ENCODE results near the gene HMCN1.
"Not testable (repeated sequence)": the region's sequence is repeated elsewhere in the genome, so short reads cannot be mapped to it uniquely, and the experiment has no call there.

The HMCN1 gene

GRCh38 chr1:186102547-186103148 is 368.5 kb downstream of the HMCN1 start:
- DNase-seq: no peak

- DNase-seq: no peak
Measured at GRCh38 chr1:186104459-186104858, 370.3 kb downstream of the HMCN1 start.

- no peak for DNase-seq
Measured at GRCh38 chr1:186112280-186112679, 378.1 kb downstream of the HMCN1 start.

GRCh38 chr1:186113461-186113860 is 379.3 kb downstream of the HMCN1 start:
- no peak for DNase-seq

DNA sequence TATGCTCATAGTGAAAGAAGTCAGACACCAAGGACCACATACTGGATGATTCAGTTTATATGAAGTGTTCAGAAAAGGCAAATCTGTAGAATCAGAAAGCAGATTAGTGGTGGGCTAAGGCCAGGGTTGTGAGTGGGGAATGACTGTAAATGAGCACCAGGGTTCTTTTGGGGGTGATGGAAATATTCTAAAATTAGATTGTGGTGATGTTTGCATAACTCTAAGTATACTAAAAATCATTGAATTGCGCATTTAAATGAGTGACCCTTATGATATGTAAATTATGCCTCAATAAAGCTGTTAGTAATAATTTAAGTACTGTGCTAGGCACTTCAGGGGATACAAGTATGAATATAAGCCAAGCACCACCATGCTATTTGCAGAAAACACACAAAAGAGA is 384.5 kb downstream of the HMCN1 start:
- DNase-seq: no peak

- no peak for DNase-seq
Measured at GRCh38 chr1:186122837-186123236, 388.6 kb downstream of the HMCN1 start.

- DNase-seq: no peak
Measured at GRCh38 chr1:186125035-186125434, 390.8 kb downstream of the HMCN1 start.

DNA sequence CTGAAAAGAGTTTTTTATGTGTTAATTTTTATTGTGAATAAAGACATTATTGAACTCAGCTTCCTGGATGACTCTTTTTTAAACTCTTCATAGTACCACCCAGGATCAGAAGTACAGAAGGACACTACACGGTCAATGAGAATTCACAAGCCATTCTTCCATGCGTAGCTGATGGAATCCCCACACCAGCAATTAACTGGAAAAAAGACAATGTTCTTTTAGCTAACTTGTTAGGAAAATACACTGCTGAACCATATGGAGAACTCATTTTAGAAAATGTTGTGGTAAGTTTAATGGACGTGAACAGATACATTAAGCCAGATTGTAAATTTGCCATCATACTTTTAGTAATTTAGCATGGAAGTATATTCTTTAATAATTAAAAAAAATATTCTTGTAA is 391.3 kb downstream of the HMCN1 start:
- DNase-seq: no peak

- DNase-seq: no peak
Measured at GRCh38 chr1:186129758-186130157, 395.6 kb downstream of the HMCN1 start.

GRCh38 chr1:186139115-186139514 is 404.9 kb downstream of the HMCN1 start:
- DNase-seq: no peak

GRCh38 chr1:186139701-186140100 is 405.5 kb downstream of the HMCN1 start:
- DNase-seq: no peak

- no peak for DNase-seq
Measured at GRCh38 chr1:186142159-186142558, 408.0 kb downstream of the HMCN1 start.

DNA sequence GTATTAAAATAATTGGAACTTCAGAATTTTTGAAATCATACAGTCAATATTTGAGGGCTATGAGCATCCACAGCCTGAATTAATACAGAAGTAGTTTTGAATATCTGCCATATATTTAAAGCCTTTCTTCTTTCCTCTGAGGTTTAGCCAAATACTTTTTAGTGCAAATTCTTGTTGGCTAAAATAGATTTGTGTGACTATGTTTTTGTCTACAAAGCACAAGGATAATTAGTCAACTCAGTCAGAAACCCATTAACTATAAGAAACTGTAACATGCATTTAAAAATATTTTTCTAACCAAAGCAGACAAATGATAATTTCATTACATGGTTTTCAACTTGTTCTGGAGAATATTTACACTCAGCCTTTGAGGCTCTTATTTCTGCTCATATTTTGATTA is 408.7 kb downstream of the HMCN1 start:
- DNase-seq: no peak

DNA sequence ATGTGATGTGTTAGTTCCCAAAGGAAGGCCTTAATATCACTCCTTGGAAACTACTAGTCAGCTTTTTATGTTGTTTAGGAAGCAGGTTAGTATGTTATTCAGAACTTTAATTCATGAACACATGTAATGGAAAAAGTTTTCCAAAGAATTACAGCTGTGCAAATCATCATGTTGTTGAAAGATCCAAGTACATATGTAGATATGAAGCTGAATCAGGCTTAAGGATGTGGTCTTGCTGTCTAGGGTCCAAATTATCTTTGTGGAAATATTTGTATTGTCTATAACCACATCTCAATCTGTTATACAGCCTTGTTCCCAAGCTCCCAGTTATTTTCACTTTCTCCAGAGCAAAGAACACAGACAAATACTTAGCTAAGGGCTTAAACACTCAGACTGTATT is 409.3 kb downstream of the HMCN1 start:
- DNase-seq: no peak

DNA sequence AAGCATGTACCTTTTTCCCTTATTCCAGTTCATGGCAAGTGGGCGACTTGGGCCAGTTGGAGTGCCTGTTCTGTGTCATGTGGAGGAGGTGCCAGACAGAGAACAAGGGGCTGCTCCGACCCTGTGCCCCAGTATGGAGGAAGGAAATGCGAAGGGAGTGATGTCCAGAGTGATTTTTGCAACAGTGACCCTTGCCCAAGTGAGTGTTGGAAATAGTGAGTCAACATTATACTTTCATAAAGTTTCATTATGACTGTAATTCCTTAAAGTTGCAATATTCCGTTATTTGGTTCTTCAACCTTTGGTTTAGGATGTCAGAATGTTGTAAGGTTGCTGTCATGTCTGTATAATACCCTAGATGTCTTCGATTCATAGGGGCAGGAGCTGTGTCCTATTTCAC is 410.3 kb downstream of the HMCN1 start:
- no peak for DNase-seq

- no peak for DNase-seq
Measured at GRCh38 chr1:186146974-186147373, 412.8 kb downstream of the HMCN1 start.

GRCh38 chr1:186149591-186149990 is 415.4 kb downstream of the HMCN1 start:
- DNase-seq: no peak

DNA sequence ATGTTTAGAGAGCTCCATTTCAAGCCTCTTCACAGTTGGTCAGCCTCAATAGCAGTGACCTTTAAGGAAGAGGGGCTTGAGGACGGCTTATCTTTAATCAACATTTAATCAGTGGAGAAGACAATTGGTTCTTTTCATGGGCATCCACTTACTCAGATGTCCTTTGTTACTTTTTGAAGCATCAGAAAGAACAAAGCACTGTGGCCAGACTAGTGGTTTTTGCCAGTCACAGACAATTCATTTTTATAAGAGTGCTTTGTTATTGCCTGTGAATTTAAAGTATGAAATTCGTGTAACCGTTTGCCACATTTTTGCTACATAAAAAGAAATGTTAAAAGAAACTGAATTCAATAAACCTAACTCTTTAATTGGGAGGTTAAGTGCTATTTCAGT is 418.0 kb downstream of the HMCN1 start:
- no peak for DNase-seq

- no peak for DNase-seq
Measured at GRCh38 chr1:186152620-186153239, 418.5 kb downstream of the HMCN1 start.

DNA sequence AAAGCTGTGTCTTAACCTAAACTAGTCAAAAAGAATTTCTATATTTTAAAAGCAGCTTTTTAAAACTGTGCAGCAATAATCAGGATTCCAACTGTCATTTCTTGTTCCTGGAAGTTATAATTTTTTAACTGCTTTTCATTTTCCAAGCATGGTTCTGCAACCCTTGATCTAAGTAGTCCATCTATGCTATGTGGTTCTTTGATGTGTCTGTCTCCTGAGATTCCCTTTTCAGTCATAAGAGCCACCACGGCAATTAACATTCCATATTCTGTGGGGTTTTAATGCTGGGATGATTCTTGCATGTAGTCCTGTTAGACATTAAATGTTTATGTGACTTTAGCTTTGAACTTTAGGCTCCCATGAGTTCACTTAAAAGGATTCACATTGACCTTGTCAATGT is 420.5 kb downstream of the HMCN1 start:
- DNase-seq: no peak

DNA sequence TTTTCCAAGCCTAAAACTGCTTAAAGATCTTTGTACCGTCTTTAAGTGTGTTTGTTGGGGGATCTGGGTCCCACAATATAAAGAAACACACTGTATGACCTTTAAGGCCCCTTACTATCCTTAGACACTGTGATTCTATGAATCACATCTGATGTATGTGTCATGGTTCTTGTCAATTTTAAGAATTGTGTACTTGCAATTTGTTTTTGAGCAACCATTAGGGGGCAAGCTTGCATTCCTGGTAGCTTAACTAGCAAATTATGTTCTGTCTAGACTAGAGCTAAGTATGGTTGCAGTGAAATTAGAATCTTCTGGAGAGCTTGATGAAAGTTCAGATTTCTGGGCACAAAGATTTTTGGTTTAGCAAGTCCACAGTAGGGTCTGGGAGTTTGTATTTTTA is 421.4 kb downstream of the HMCN1 start:
- peak; percentile 7 for DNase-seq

DNA sequence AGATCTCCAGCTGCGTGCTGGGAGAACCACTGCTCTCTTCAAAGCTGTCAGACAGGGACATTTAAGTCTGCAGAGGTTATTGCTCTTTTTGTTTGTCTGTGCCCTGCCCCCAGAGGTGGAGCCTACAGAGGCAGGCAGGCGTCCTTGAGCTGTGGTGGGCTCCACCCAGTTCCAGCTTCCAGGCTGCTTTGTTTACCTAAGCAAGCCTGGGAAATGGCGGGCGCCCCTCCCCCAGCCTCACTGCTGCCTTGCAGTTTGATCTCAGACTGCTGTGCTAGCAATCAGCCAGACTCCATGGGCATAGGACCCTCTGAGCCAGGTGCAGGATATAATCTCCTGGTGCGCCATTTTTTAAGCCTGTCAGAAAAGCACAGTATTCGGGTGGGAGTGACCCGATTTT is 428.7 kb downstream of the HMCN1 start:
- DNase-seq: not testable (repeated sequence)

DNA sequence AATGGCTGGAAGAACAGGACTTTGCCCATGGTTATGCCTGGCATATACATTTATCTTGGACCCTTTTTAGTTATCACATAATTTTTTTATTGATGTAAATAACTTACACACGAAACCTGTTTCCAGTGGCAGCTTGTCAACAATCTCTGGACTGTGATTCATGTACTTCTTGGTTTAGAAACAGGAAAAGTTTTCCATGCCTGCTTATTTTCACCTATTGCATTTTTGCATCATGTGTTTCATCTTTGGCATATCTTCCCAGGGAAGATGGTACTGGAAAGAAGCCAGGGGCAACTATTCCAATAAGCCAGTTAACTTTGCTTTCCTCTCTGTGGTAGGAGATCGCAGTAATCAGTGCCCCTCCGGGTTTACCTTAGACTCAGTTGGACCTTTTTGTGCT is 430.6 kb downstream of the HMCN1 start:
- no peak for DNase-seq

- no peak for DNase-seq
Measured at GRCh38 chr1:186165303-186165702, 431.1 kb downstream of the HMCN1 start.

- DNase-seq: no peak
Measured at GRCh38 chr1:186167096-186167668, 433.0 kb downstream of the HMCN1 start.

Measured in NCI-H1092 treated with DMSO at 0.1 percent for 48 hours (cell line).